ENCODE results near the gene KLF5.

KLF5 gene

DNA sequence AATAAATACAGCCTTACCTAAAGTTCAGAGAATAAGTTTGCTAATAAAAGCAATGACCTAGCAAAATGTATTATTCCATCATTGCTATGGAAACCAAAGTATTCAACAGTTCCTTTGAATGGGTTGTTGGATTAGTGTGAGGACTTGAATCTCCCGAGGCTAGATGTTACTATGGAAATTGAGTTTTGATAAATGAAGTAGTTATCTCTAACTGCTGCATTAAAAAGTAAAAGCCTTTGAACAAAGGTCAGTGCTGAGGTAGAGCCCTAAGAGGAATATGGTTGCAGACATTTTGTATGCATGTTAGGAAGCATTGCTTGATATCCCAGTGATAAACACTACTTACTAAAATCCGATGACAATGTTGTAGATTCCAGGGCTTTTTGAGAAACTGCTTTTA is 6.2 kb downstream of the KLF5 start:
- TF ChIP-seq, protein P1, sequence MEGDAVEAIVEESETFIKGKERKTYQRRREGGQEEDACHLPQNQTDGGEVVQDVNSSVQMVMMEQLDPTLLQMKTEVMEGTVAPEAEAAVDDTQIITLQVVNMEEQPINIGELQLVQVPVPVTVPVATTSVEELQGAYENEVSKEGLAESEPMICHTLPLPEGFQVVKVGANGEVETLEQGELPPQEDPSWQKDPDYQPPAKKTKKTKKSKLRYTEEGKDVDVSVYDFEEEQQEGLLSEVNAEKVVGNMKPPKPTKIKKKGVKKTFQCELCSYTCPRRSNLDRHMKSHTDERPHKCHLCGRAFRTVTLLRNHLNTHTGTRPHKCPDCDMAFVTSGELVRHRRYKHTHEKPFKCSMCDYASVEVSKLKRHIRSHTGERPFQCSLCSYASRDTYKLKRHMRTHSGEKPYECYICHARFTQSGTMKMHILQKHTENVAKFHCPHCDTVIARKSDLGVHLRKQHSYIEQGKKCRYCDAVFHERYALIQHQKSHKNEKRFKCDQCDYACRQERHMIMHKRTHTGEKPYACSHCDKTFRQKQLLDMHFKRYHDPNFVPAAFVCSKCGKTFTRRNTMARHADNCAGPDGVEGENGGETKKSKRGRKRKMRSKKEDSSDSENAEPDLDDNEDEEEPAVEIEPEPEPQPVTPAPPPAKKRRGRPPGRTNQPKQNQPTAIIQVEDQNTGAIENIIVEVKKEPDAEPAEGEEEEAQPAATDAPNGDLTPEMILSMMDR (IDR thresholded peaks at IDR 0.05; ENCODE audit: borderline replicate concordance, insufficient read depth, low read depth, low read length), result no peak

DNA sequence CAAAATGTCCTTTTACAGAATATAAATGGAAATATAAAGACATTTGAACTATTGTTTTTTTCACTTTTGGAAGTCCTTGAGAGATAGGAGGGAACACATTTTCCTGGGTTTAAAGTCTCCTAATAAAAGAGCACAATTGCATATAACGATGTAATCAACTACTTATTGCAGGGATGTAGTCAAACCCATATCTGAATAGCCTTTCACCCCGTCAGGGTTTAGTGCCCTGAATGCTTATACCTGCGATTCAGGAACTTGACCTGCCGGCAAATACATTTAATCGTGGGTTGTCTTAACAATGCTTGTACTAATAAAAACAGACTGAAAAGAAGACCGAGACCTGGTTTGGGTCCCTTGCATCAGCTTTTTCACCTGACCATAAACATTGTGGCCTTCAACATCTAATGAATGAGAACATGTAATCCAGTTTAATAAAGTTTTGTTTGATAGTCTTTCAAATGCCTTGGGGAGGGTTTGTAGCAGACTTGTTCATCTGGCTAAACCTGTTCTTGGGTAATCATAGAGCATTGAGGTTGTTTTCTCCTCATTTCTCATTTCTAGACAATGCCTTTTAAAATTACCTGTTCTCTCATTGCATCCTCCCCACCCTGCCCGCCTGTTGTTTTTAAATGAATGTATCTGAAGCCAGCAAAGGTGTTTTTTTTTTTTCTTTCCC is 7.0 kb downstream of the KLF5 start:
- TF ChIP-seq, protein P1 (IDR thresholded peaks at IDR 0.05; ENCODE audit: borderline replicate concordance, insufficient read depth, low read depth, low read length), result no peak
- H3K4me3 ChIP-seq (ENCODE audit: low read depth, low read length), result no peak overlapping the region

More for the DNA sequence above, 6.2 kb downstream of the KLF5 start:
- no peak overlapping the region for H3K4me3 ChIP-seq (ENCODE audit: low read depth, low read length)

- TF ChIP-seq, protein P1 (IDR thresholded peaks at IDR 0.05; ENCODE audit: borderline replicate concordance, insufficient read depth, low read depth, low read length), result no peak
- H3K4me3 ChIP-seq (ENCODE audit: low read depth, low read length), result no peak overlapping the region
These were observed 10.5 kb downstream of the KLF5 start for GRCh38 chr13:73069206-73069805.

DNA sequence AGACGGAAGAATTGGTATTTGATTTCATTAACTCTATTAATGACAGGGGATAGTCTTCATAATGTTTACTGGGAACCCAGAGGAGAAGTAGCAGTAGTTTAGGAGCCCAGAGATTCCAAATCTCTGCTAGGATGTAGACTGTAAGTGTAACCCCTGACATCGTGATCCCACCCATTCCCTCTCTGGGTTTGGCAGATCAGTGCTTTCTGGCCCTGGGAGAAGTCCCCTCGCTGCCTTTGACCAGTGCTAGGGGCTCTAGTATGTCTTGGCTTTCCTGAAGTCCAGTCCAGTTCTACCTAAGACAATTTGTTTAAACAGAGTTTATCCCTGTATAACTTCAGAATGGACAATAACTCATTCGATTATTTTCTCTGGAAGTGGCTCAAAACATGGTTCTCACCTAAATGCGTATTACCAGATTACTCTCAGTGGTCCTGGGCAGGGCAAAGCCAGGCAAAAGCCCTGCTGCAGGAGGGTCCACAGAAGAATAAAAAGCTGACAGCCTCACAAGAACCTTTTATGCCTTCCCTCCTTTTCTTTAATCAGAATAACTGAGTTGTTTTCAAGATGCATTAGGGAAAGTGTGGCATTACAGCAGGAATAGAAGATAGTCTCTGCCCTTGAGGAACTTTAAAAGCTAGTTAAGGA is 11.8 kb downstream of the KLF5 start:
- no peak overlapping the region for H3K4me3 ChIP-seq (ENCODE audit: low read depth, low read length)
- TF ChIP-seq, protein P1 (IDR thresholded peaks at IDR 0.05; ENCODE audit: borderline replicate concordance, insufficient read depth, low read depth, low read length), result no peak

- TF ChIP-seq, protein P1 (IDR thresholded peaks at IDR 0.05; ENCODE audit: borderline replicate concordance, insufficient read depth, low read depth, low read length), result no peak
- H3K4me3 ChIP-seq (ENCODE audit: low read depth, low read length), result no peak overlapping the region
These were observed 13.6 kb downstream of the KLF5 start for GRCh38 chr13:73072239-73072900.

- TF ChIP-seq, protein P1 (IDR thresholded peaks at IDR 0.05; ENCODE audit: borderline replicate concordance, insufficient read depth, low read depth, low read length), result no peak
These were observed 14.2 kb downstream of the KLF5 start for GRCh38 chr13:73073050-73073449.

More at GRCh38 chr13:73073050-73073449, 14.2 kb downstream of the KLF5 start:
- H3K4me3 ChIP-seq (ENCODE audit: low read depth, low read length), result no peak overlapping the region

Measured in GM12875 (cell line).